OCI-LY3 (cell line): ENCODE measurements around the gene MFSD2A.

Source experiments
- H2AFZ ChIP-seq: fragments of 200-600, 300-600 bp; shearing (Covaris generic); 2 replicates; pipeline ENCODE4 v1.6.0; 2014; ENCODE audit warnings: antibody characterized with exemption, low read depth, low read length
- H3K27ac ChIP-seq: fragments of 200-600, 300-600 bp; sonication (generic); 2 replicates; pipeline ENCODE4 v1.5.1; 2014; ENCODE audit warnings: mild to moderate bottlenecking, low read length, moderate library complexity, mixed read lengths
- H3K27me3 ChIP-seq: fragments of 200-600, 300-600 bp; sonication (generic); 2 replicates; pipeline ENCODE4 v1.6.1; 2014; ENCODE audit warnings: low read depth, low read length, mixed read lengths
- H3K36me3 ChIP-seq: fragments of 200-600, 300-600 bp; sonication (generic); replicated peaks from 2 replicates; pipeline ENCODE3; 2014; ENCODE audit warnings: low read depth, low read length, mixed read lengths
- H3K4me1 ChIP-seq: fragments of 300-600, 200-600 bp; sonication (generic); 2 replicates; pipeline ENCODE4 v1.6.1; 2014; ENCODE audit warnings: low read length, mixed read lengths
- H3K4me2 ChIP-seq: fragments of 200-600, 300-600 bp; sonication (generic); 2 replicates; pipeline ENCODE4 v1.6.1; 2014; ENCODE audit warnings: low read length, mixed read lengths
- H3K4me3 ChIP-seq: fragments of 300-600, 200-600 bp; sonication (generic); 2 replicates; pipeline ENCODE4 v1.5.1; 2014; ENCODE audit warnings: antibody characterized with exemption, mild to moderate bottlenecking, low read length, moderate library complexity
- H3K79me2 ChIP-seq: fragments of 300-600, 200-600 bp; shearing (Covaris generic); 2 replicates; pipeline ENCODE4 v1.6.1; 2014; ENCODE audit warnings: mild to moderate bottlenecking, low read length, mixed read lengths
- H3K9ac ChIP-seq: fragments of 300-600, 200-600 bp; shearing (Covaris generic); 2 replicates; pipeline ENCODE4 v1.6.0; 2014; ENCODE audit warnings: mild to moderate bottlenecking, low read length, moderate library complexity
- H3K9me3 ChIP-seq: fragments of 200-600, 300-600 bp; shearing (Covaris generic); 2 replicates; pipeline ENCODE4 v1.6.1; 2014; ENCODE audit warnings: low read length, mixed read lengths; ENCODE audit not compliant: insufficient read depth
- H4K20me1 ChIP-seq: fragments of 200-600, 300-600 bp; sonication (generic); 2 replicates; pipeline ENCODE4 v1.6.1; 2016; ENCODE audit warnings: low read length, mixed read lengths; ENCODE audit not compliant: insufficient read depth
- EZH2phosphoT487 ChIP-seq: fragments of 200-600 bp; shearing (Covaris generic); IDR thresholded peaks from 2 replicates; pipeline ENCODE4 v1.6.1; 2018; ENCODE audit warnings: antibody characterized with exemption, mixed run types, low read depth
- TF ChIP-seq, protein P1 (sequence below): fragments of 200-600, 300-600 bp; sonication (generic); IDR thresholded peaks from 2 replicates; pipeline ENCODE4 v1.5.1; 2014; ENCODE audit warnings: antibody characterized with exemption, low read length, low read depth

MFSD2A gene

DNA sequence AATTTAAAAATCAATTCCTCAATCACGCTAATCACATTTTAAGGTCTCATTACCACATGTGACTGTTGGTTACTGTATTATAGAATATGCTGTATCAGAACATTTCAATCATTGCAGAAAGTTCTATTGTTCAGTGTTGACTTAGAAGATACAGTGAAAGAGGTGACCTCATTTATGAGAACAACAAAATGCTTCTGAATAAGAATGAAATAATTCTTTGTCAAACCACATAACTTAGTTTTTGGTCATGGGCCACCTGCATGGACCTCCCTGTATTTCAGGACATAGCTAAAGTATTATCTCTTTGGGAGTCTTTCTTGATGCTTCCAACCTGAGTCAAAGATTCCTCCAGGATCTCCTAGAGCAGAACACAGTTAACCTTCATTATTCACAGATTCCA lies 22.3 kb downstream of the MFSD2A start:
- H3K27ac ChIP-seq = no peak overlapping the region
- H3K9me3 ChIP-seq = no peaks in the 10 kb centered on the region
- no peak overlapping the region for H3K9ac ChIP-seq
- no peak overlapping the region for H3K4me3 ChIP-seq
- no peaks in the 10 kb centered on the region for H3K4me1 ChIP-seq
- no peak for TF ChIP-seq EZH2phosphoT487
- TF ChIP-seq, protein P1, sequence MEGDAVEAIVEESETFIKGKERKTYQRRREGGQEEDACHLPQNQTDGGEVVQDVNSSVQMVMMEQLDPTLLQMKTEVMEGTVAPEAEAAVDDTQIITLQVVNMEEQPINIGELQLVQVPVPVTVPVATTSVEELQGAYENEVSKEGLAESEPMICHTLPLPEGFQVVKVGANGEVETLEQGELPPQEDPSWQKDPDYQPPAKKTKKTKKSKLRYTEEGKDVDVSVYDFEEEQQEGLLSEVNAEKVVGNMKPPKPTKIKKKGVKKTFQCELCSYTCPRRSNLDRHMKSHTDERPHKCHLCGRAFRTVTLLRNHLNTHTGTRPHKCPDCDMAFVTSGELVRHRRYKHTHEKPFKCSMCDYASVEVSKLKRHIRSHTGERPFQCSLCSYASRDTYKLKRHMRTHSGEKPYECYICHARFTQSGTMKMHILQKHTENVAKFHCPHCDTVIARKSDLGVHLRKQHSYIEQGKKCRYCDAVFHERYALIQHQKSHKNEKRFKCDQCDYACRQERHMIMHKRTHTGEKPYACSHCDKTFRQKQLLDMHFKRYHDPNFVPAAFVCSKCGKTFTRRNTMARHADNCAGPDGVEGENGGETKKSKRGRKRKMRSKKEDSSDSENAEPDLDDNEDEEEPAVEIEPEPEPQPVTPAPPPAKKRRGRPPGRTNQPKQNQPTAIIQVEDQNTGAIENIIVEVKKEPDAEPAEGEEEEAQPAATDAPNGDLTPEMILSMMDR = no peak
- no peak overlapping the region for H3K4me2 ChIP-seq
- no peaks in the 10 kb centered on the region for H3K27me3 ChIP-seq
- H2AFZ ChIP-seq = no peak overlapping the region
- H3K36me3 ChIP-seq = no peaks in the 10 kb centered on the region
- H4K20me1 ChIP-seq = no peaks in the 10 kb centered on the region
- H3K79me2 ChIP-seq = no peaks in the 10 kb centered on the region

DNA sequence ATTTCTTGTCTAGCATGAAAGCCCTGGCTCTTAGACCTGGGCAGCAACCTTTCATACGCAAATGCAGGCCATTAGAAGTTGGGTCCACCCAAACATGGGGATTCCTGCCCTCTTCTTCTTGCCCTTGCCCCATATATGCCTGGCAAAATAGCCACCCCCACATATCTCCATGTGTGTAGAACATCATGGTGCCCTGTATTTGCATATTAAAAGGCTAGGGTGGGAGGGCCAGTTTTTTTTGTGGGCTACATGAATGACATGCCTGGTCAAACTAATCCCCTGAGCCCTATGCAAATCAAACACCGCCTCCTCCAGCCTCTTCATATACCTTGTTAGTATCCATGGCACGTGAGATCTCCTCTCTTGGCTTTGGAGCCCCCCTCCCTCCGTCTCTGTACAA lies 24.7 kb downstream of the MFSD2A start:
- TF ChIP-seq, protein P1 = no peak
- no peak for TF ChIP-seq EZH2phosphoT487
- Histone ChIP-seq H3K4me2 (no peak overlapping the region), H3K27me3 (no peaks in the 10 kb centered on the region), H2AFZ (no peak overlapping the region), H3K79me2 (no peaks in the 10 kb centered on the region), H4K20me1 (no peaks in the 10 kb centered on the region), H3K9me3 (no peaks in the 10 kb centered on the region), H3K9ac (no peak overlapping the region), H3K4me3 (no peak overlapping the region), H3K27ac (no peak overlapping the region), H3K36me3 (no peaks in the 10 kb centered on the region), H3K4me1 (no peaks in the 10 kb centered on the region)

DNA sequence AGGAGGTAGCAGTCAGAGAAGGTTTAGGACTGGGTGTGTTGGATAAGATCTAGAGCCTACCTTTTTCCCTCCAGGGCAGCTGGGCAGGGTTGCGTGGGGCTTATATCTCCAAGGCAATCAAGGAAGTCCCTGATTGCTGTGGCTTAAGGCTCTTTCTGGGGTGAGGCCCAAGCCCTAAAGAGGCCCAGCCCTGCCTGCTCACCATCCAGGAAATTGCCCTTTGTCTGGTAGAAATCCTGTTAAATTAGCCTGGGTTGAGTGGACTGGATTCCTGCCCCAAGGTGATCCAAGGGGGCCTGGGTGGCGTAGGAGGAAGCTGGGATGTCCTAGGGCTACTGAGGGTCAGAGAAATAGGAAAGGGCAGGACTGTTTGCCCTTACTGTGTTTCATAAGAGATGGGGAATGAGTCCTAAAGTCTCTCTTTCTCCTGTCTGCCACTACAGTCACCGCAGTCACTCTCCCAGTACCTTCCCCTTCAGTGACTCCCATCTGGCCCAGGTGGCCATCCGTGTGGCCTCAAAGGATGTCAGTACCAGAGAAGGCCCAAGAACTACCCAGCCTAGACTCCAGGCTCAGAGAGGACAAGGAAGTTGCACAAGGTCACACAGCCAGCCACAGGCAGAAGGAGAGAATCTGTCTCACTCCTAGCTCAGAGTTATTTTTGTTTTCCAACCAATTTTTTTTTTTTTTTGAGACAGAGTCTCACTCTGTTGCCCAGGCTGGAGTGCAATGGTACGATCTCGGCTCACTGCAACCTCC lies 25.8 kb downstream of the MFSD2A start:
- peaks cover 7% of the 10 kb centered on the region for H3K4me1 ChIP-seq
- no peaks in the 10 kb centered on the region for H3K27me3 ChIP-seq
- no peak overlapping the region for H3K4me2 ChIP-seq
- no peak for TF ChIP-seq EZH2phosphoT487
- TF ChIP-seq, protein P1 = no peak
- no peaks in the 10 kb centered on the region for H3K9me3 ChIP-seq
- H3K27ac ChIP-seq = no peak overlapping the region
- no peak overlapping the region for H3K9ac ChIP-seq
- no peaks in the 10 kb centered on the region for H3K36me3 ChIP-seq
- no peaks in the 10 kb centered on the region for H3K79me2 ChIP-seq
- no peak overlapping the region for H2AFZ ChIP-seq
- no peak overlapping the region for H3K4me3 ChIP-seq
- no peaks in the 10 kb centered on the region for H4K20me1 ChIP-seq

DNA sequence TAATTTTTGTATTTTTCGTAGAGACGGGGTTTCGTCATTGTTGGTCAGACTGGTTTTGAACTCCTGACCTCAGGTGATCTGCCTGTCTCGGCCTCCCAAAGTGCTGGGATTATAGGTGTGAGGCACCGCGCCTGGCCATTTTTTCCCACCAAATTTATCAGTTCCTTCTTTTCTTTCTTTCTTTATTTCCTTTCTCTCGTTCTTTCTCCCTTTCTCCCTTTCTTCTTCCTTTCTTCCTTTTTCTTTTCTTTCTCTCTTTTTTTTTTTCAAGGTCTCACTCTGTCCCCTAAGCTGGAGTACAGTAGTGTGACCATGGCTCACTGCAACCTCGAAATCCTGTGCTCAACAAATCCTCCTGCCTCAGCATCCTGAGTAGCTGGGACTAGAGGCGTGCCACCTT lies 26.4 kb downstream of the MFSD2A start:
- no peaks in the 10 kb centered on the region for H3K79me2 ChIP-seq
- no peak overlapping the region for H3K4me2 ChIP-seq
- H3K27ac ChIP-seq = no peak overlapping the region
- no peak overlapping the region for H3K4me3 ChIP-seq
- H3K36me3 ChIP-seq = no peaks in the 10 kb centered on the region
- no peak for TF ChIP-seq EZH2phosphoT487
- TF ChIP-seq, protein P1 = no peak
- H4K20me1 ChIP-seq = no peaks in the 10 kb centered on the region
- no peak overlapping the region for H3K9ac ChIP-seq
- no peaks in the 10 kb centered on the region for H3K9me3 ChIP-seq
- H3K27me3 ChIP-seq = no peaks in the 10 kb centered on the region
- no peak overlapping the region for H2AFZ ChIP-seq
- peaks cover 10% of the 10 kb centered on the region for H3K4me1 ChIP-seq
